GM12878 (cell line): ENCODE data around the gene TDP1. TPM values are rescaled to one million over a fixed set of nuclear protein-coding genes. Genes with fewer than 3 reads are reported as not detected.

Experiments used
- ATAC-seq: fragments of 200-7000 bp; cut with Tn5 transposase; 3 replicates; pipeline ENCODE4 v1.9.1; 2020; ENCODE audit warnings: mild to moderate bottlenecking, moderate library complexity
- BruUV-seq: library from RNA; stranded (reverse); fragments of 400-500 nt; replicated peaks from 2 replicates; lab custom pipeline; 2021; lab: Mats Ljungman, UMichigan
- CTCF ChIA-PET: fragments of 300-600 bp; sonication (Branson Sonifier 250); formaldehyde crosslinking; extraction: SDS; loops from one replicate; lab custom pipeline; 2021; ENCODE audit warnings: inconsistent platforms; lab: Yijun Ruan, JAX
- POLR2A ChIA-PET: fragments of 350-600 bp; formaldehyde crosslinking; extraction: SDS; loops from one replicate; lab custom pipeline; 2021; ENCODE audit warnings: inconsistent platforms; lab: Charles Lee
- RAD21 ChIA-PET: fragments of 300-600 bp; sonication (Branson Sonifier 250); formaldehyde crosslinking; loops from one replicate; lab custom pipeline; 2023; ENCODE audit warnings: antibody characterized with exemption; ENCODE audit not compliant: unreplicated experiment; lab: Charles Lee
- SMC1A ChIA-PET: fragments of 300-600 bp; sonication (Branson Sonifier 250); formaldehyde crosslinking; loops from one replicate; lab custom pipeline; 2023; ENCODE audit not compliant: unreplicated experiment, uncharacterized antibody; lab: Charles Lee
- DNase-seq: peaks from one replicate; pipeline ENCODE4 v3.0.0-alpha.2; 2011; ENCODE audit warnings: low read depth, low spot score
- FAIRE-seq: peaks from 3 replicates; lab custom pipeline; 2011; peaks lifted over from hg19 to GRCh38; lab: Jason Lieb, UNC
- H2AFZ ChIP-seq: 2 replicates; pipeline ENCODE4 v1.6.0; 2011; ENCODE audit warnings: low read depth, low read length, control low read depth; ENCODE audit not compliant: control insufficient read depth
- H3K27ac ChIP-seq: 2 replicates; pipeline ENCODE4 v1.5.1; 2011; ENCODE audit warnings: control low read depth; ENCODE audit not compliant: control insufficient read depth, insufficient read depth
- H3K27me3 ChIP-seq, 2 experiments: replicated peaks in 1 of 2; 2 replicates each; pipeline versions ENCODE4 v1.6.0 to v1.6.1; 2011; ENCODE audit warnings: low read length in 1 of 2; ENCODE audit not compliant: control insufficient read depth in 2 of 2, insufficient read depth in 2 of 2
- H3K36me3 ChIP-seq, 2 experiments: 2 replicates each; pipeline ENCODE4 v1.5.1; 2011; ENCODE audit warnings: low read length in 1 of 2; ENCODE audit not compliant: control insufficient read depth in 2 of 2, insufficient read depth in 2 of 2
- H3K4me1 ChIP-seq: 2 replicates; pipeline ENCODE4 v1.6.1; 2011; ENCODE audit warnings: mild to moderate bottlenecking, low read length, moderate library complexity, mixed read lengths; ENCODE audit not compliant: control insufficient read depth, insufficient read depth
- H3K4me2 ChIP-seq: 2 replicates; pipeline ENCODE4 v1.6.0; 2011; ENCODE audit warnings: control low read depth; ENCODE audit not compliant: control insufficient read depth, insufficient read depth
- H3K4me3 ChIP-seq: fragments of 200-600 bp; sonication (generic); 2 replicates; pipeline ENCODE4 v1.5.1; 2016
- H3K79me2 ChIP-seq: 2 replicates; pipeline ENCODE4 v1.6.0; 2011; ENCODE audit warnings: low read length; ENCODE audit not compliant: control insufficient read depth, insufficient read depth
- H3K9ac ChIP-seq: 2 replicates; pipeline ENCODE4 v1.8.0; 2011; ENCODE audit warnings: low read length, control low read depth, mixed read lengths; ENCODE audit not compliant: control insufficient read depth, insufficient read depth
- H3K9me3 ChIP-seq: replicated peaks from 3 replicates; pipeline ENCODE4 v1.5.1; 2011; ENCODE audit warnings: mild to moderate bottlenecking, low read length; ENCODE audit not compliant: control insufficient read depth, insufficient read depth
- H4K20me1 ChIP-seq: 2 replicates; pipeline ENCODE4 v1.6.0; 2011; ENCODE audit not compliant: control insufficient read depth, insufficient read depth
- GABPA ChIP-seq: IDR thresholded peaks from 2 replicates; pipeline ENCODE4 v1.6.1; 2014; ENCODE audit warnings: antibody characterized with exemption, low read depth, mild to moderate bottlenecking, inconsistent platforms
- IRF3 ChIP-seq: fragments of 450-650 bp; IDR thresholded peaks from 2 replicates; pipeline ENCODE4 v1.6.1; 2014; ENCODE audit warnings: mild to moderate bottlenecking
- MLLT1 ChIP-seq: fragments of 450-650 bp; IDR thresholded peaks from 2 replicates; pipeline ENCODE4 v1.6.1; 2016; ENCODE audit warnings: mild to moderate bottlenecking
- MYC ChIP-seq: IDR thresholded peaks from 2 replicates; pipeline ENCODE4 v1.6.1; 2011; ENCODE audit warnings: mild to moderate bottlenecking, low read length, moderate library complexity, inconsistent platforms; ENCODE audit not compliant: insufficient read depth, insufficient replicate concordance, insufficient read length, severe bottlenecking
- PRDM15 ChIP-seq: fragments of 450-650 bp; formaldehyde crosslinking; IDR thresholded peaks from 2 replicates; pipeline ENCODE4 v1.4.0; 2020; ENCODE audit warnings: mild to moderate bottlenecking, moderate library complexity
- RAD21 ChIP-seq: IDR thresholded peaks from 2 replicates; pipeline ENCODE4 v1.6.1; 2011; ENCODE audit warnings: mild to moderate bottlenecking, low read depth, low read length, moderate library complexity; ENCODE audit not compliant: insufficient read depth
- STAT3 ChIP-seq: IDR thresholded peaks from 2 replicates; pipeline ENCODE4 v1.6.1; 2011; ENCODE audit warnings: low read depth, low read length, improper control_type of control experiment
- USF1 ChIP-seq: IDR thresholded peaks from 2 replicates; pipeline ENCODE4 v1.6.1; 2011; ENCODE audit warnings: borderline replicate concordance, low read depth, mild to moderate bottlenecking, moderate library complexity, mixed read lengths, low read length; ENCODE audit not compliant: insufficient read depth; ENCODE audit errors: extremely low read length
- ZNF384 ChIP-seq: IDR thresholded peaks from 2 replicates; pipeline ENCODE4 v1.6.1; 2012; ENCODE audit warnings: low read depth, mild to moderate bottlenecking, low read length, improper control_type of control experiment, borderline replicate concordance
- WGBS: methylation state at CpG from one replicate; pipeline ENCODE4 v1.1.6; 2016; ENCODE audit warnings: low lambda C conversion rate; ENCODE audit not compliant: insufficient replicate concordance, insufficient coverage; ENCODE audit errors: missing lambda C conversion rate; 5-methylcytosine and 5-hydroxymethylcytosine counted together
- in situ Hi-C: fragments of 300-500 bp; cut with MboI; formaldehyde crosslinking; loops from 9 replicates; pipeline ENCODE4 v1.14.3; 2018; ENCODE audit warnings: mixed read lengths
- intact Hi-C: fragments of 100-400 bp; cut with micrococcal nuclease; formaldehyde crosslinking; loops from one replicate; pipeline ENCODE4 v1.14.2; 2022; ENCODE audit not compliant: unreplicated experiment
- polyA plus RNA-seq, 11 experiments: library from polyadenylated mRNA; depleted of rRNA in 4 of 11; unstranded in 6 of 11; stranded (reverse) in 5 of 11; fragments of >200 nt; fragmentation: Nextera tagmentation in 4 of 11; fragmentation: Illumina TruSeq in 1 of 11; extraction: Ambion mirVana in 4 of 11; extraction: Trizol in 1 of 11; gene quantifications; 1 replicate in 1 of 11; 2 replicates in 10 of 11; pipeline versions ENCODE4 v1.2.1 to v1.2.3, GENCODE V29; 2011 to 2016; ENCODE audit warnings: inconsistent platforms in 2 of 11, missing spikeins in 2 of 11, low read depth in 1 of 11
- total RNA-seq, 4 experiments: library from RNA; depleted of rRNA in 3 of 4; stranded (reverse); fragments of >200 nt in 3 of 4; fragmentation: Illumina TruSeq in 1 of 4; extraction: Trizol in 1 of 4; gene quantifications; 2 replicates each; pipeline versions ENCODE4 v1.2.1 to v1.2.3, GENCODE V29; 2013 to 2021

TDP1 gene
- total and polyA plus RNA-seq, 10 of the 15 experiments (the other 5 are each of a cell fraction or from before 2014, with no cell fraction given), result 40.2 to 60.4 (median 54.1) TPM

GRCh38 chr14:90093942-90094595 is 138.3 kb downstream of the TDP1 start:
- H3K9me3 ChIP-seq, result no peaks in the 10 kb centered on the region; the same call in 2 of the 3 replicates
- DNase-seq (no peak), FAIRE-seq (no peak), ATAC-seq (no peak)
- ChIA-PET SMC1A (interaction anchor here (0.7 kb wide), 1 partner anchor 9 kb away, joined by 3 read pairs; no protein-coding TSS in a partner anchor), RAD21 (no interaction called here), POLR2A (no interaction called here), CTCF (interaction anchor here (0.6 kb wide), 1 partner anchor 1598 kb away, joined by 3 read pairs; no protein-coding TSS in a partner anchor)
- TF ChIP-seq GABPA (no peak), USF1 (no peak), IRF3 (no peak), PRDM15 (no peak), RAD21 (no peak), ZNF384 (no peak), STAT3 (no peak), MYC (no peak), MLLT1 (no peak)
- intact Hi-C loops (no loop called here), in situ Hi-C loops (no loop called here)
- H4K20me1 ChIP-seq, result no peaks in the 10 kb centered on the region
- no peak overlapping the region for H3K9ac ChIP-seq
- H3K4me1 ChIP-seq, result no peaks in the 10 kb centered on the region
- no peak overlapping the region for H3K4me3 ChIP-seq
- H3K27me3 ChIP-seq, result no peaks in the 10 kb centered on the region; a peak in 1 of 4 replicates
- 0% methylated on average over 2 of the region's 2 CpGs for WGBS
- H3K4me2 ChIP-seq, result no peak overlapping the region
- BruUV-seq, result no TSS peak
- H3K27ac ChIP-seq, result no peak overlapping the region
- no peaks in the 10 kb centered on the region for H3K79me2 ChIP-seq
- H2AFZ ChIP-seq, result no peak overlapping the region
- no peaks in the 10 kb centered on the region for H3K36me3 ChIP-seq
